GM18499 (cell line): ENCODE measurements around the gene AKAP6.
A peak's percentile ranks its signal among the peaks of the same experiment; 100 is the strongest.
"Not testable (repeated sequence)": the region's sequence is repeated elsewhere in the genome, so short reads cannot be mapped to it uniquely, and the experiment has no call there.

Experiments used
- ATAC-seq: cut with Tn5 transposase; IDR thresholded peaks from one replicate; pipeline ENCODE4 v1.9.1; 2021; ENCODE audit warnings: moderate number of reproducible peaks; ENCODE audit not compliant: insufficient read depth, unreplicated experiment

The AKAP6 gene

DNA sequence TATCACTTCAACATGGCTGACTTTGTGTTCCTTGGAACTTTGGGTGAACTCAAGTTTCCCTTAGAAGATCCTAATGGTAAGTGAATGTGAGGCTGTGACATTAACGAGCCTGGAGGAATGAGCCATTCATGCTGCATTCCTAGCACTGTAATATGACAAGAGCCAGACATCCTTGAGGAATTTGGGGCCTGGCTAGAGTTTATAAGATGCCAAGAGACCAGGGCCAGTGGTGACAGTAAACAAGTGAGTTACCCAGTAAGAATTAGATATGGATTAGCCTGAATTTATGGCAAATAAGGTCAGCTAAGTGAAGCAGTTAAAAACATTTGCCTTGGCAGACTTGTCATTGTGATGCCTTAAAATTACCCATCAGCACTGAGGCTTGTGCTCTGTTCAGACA, 232.4 kb downstream of the AKAP6 start:
- ATAC-seq: no peak

DNA sequence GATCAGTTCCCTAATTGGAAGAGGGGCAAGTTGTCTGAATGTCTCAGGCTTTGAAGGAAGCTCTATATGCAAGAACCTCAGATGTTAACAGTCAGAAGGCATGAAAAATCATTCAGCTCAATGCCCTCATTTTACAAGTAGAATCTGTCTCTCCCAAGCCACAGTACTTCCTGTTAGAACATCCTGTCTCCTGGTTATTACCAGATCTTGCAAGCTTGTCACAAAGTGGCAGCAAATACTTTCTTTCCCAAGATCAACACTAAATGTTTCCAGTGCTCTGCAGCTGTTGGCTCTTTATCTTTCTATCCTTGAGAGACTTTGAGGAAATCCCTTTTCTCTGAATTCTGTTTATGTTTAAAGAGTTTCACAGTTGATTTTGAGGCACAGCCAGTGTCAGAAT, 235.5 kb downstream of the AKAP6 start:
- ATAC-seq: no peak

DNA sequence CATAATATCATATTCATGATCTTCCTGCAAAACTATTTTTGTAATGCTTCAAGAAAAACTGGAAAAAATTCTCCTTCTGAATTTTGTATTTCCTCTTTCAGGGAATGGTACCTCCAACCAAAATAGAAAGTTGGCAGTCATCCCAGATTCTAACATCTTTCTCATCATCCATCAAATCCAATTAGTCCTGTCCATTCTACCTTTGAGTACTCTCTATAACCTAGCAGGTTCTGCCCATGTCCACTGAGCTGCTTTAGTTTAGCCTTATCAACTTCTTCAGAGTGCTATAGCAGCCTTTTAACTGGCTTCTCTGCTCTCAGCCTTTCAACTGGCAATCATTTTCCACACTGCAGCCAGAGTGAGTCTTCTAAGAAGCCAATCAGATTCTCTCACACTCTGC, 236.2 kb downstream of the AKAP6 start:
- ATAC-seq: no peak

DNA sequence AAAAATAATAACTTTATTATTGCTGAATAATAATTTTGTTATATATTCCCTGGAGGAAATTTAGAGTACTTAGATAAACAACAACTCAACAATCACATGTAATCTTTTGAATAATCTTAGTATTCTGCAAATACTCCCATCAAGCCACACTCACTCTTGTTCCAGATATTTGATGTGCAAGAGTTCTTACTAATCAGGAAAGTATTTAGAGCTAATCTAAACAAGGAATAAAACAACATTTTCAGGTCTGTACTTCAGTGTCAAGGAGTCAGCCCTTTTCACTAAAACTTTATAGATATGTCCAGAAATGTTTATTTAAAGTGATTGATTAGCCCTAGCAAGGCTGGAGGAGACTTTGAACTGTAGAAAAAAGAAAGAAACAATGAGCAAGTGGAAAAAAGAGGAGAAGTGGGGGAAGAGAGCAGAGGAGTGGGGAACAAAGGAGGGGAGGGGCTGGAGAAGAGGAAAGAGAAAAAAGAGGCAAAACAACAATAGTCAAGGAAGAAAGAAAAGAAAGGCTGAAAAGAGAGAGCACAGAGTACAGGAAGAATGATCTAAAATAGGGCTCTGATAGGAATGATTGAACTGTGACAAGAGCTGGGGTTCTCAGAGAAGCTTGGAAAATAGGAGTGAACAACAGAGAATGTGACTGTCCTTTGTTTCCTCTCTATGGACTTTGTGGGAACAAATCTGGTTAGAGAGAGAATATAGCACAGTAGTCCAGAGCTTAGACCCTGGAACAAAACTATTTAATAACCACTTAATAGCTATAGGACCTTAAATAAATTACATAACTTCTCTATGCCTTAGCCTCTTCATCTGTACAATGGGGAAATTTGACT, 238.7 kb downstream of the AKAP6 start:
- ATAC-seq: no peak

DNA sequence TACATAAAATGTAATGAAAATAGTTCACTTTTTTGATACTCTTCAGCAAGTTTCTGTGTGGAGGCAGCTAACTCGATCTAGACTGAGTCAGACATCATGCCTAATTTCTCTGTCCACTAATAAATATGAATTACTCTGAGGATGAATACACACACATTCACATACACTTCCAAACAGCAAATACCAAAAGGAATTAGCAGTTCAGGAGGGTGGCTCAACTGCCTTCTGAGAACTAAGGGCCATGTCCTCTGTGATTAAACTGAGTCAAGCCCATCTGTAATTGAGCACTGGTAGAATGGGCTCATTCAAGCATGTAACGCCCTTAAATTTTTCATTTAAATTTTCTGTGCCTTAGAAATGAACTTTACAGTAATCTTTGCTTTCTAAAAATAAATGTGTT, 242.5 kb downstream of the AKAP6 start:
- ATAC-seq: no peak

DNA sequence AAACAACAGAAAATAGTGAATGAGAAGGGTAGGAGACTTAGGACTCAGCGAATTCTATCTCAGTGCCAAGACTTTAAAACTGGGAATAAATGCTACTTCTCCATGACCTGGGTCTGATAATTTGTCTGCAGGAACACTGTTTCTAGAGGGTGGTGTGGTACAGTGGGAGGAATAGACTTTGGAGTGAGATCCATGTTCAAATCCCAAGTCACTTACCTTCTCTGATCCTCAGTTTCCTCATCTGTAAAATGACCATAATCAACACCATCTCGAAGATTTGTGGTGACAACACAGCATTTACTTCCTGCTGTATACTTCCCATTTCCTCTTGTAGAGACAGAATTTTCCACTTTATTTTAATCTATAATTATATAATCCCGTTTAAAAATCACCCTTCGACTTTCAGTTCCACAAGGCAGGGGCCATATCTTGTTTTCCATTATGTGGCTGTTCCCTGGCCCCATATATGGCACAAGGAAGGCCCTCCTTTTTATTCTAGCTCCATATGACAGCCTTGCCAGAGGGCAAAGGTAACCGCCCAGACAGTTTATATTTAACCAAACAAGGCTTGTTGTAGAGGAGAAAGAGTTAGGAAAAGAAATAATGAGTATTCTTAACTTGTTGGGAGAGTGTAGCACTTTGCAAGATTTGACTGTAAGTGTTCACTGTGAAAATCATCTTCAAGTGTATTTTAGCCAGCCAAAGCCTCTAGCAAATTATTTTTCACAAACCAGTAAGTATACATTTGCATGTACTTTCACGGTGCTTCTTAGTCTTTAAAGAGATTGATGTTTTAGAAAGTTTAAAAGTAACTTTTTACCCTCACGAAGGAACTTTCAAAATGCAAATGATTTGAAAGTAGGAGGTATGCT, 243.1 kb downstream of the AKAP6 start:
- no peak for ATAC-seq

DNA sequence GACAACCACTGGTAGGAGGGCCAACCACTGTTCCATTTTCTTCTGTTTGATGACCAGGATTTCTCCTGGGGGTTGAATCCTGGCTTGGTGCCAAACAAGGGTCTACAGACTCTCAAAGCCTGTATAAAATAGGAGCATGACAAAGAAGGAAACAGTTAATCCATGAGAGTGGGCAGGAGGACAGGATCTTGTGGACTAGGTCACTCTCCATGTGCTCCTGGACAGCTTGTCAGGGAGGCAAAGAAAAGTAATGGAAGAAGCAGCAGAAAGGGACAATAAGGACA, 243.7 kb downstream of the AKAP6 start:
- ATAC-seq: no peak

DNA sequence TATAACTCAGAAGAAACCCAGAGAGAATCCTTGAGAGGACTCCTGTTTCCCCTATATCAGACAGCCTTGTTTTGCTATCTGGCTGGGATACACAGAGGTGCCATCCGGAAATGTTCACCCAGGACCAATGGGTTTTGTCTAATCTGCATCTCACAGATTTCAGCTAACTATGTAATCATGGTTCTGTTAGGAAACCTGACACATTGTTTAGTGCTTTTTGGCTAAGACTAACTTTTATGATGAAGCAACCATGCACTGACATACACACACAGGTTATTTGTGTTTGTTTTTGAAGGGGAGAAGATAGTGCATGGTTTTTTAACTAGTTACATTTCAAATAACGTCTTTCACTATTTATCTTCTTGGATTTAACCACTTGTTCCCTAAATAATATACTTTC, 245.2 kb downstream of the AKAP6 start:
- no peak for ATAC-seq

DNA sequence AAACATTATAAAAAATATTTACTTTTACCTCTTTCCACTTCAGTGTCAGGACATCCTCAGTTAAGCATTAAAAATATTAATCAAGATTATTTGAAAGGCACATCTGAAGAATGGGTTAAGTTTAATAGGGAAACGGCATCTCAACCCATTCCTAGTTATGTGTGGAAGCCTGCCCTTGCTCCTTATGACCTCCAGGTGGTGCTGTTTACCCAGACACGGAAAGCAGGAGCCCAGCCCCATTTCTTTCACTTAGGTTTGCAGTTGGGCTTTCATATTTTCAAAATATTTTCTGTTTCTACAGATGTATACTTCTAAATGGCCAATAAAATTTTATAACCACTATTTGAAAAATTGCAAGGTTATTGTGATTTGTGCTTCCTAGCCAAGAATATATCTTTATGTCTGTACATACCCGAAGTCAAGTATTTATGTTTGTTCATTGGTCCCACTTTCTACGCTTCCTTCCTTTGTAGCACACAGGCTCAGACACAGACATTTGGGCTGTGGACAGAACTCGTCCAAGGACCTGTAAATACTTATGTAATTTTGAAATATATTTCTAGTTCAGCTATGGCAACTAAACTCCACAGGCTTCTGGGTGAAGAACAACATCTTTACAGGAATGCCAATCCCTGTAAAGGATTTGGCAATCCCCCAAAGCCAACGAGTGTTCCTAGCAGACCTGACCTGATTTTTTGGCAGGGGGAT, 247.1 kb downstream of the AKAP6 start:
- ATAC-seq: no peak

DNA sequence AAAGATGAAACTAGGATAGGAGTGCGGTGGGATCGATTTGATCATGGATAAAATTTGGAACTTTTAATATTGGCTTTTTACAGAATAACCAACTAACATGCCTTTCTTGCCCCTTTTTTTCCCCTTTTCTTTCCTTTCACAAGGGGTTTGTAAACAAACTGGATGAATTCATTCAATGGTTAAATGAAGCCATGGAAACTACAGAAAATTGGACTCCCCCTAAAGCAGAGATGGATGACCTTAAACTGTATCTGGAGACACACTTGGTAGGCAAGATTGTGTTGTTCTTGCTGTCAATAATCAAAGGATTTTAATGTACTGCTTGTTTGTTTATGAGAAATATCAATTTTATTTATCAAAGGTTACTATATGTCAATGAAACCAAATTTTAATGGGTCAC, 247.9 kb downstream of the AKAP6 start:
- no peak for ATAC-seq

DNA sequence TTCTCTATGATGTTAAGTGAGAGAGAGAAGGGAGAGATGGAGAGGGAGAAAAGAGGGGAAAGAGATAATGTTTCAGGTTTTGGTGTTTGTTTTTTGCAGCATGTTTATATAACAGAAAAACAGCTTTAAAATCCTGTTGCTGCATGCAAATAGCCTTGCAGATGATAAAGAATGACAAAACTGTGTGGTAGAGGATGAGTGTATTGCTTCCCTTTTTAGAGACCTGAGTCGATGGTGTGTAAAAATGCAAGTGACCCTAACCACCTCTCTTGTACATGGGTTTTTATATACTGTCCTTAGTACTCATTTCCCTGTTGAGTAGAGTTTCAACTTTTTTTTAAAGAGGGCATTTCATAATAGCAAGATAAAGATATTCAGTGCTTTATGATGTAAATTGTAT, 249.1 kb downstream of the AKAP6 start:
- ATAC-seq: peak; percentile 67

DNA sequence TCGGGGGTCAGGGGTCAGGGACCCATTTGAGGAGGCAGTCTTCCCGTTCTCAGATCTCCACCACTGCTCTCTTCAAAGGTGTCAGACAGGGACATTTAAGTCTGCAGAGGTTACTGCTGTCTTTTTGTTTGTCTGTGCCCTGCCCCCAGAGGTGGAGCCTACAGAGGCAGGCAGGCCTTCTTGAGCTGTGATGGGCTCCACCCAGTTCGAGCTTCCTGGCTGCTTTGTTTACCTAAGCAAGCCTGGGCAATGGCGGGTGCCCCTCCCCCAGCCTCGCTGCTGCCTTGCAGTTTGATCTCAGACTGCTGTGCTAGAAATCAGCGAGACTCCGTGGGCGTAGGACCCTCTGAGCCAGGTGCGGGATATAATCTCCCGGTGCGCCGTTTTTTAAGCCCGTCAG, 254.3 kb downstream of the AKAP6 start:
- ATAC-seq: not testable (repeated sequence)

DNA sequence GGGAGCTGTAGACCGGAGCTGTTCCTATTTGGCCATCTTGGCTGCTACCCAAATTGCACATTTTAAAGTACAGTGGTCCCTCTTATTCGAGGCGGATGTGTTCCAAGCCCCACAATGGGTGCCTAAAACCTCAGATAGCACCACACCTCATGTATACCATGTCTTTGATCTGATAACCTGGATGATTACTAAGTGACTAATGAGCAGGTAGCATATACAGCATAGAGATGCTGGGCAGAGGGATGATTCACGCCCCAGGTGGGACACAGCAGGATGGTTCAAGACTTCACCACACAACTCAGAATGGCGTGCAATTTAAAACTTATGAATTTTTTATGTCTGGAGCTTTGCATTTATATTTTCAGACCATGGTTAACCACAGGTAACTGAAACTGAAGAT, 255.0 kb downstream of the AKAP6 start:
- no peak for ATAC-seq

DNA sequence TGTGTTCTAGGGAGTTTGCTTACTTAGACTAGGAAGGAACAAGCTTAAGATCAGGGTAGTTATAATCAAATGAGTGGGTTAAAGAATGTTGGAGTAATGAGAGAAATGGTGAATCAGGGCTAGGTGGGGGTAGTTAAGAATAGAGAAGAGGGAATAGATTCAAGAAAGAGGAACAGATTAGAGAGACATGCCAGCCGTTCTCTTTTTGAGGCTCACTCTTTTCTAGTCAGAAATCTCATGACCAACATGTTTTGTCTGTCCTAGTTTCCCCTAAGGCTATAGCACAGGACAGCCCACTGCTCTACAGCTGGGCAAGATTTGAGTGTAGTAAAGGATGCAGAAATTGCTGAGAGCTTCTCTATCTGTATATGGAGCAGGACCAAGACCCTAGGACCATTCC, 258.4 kb downstream of the AKAP6 start:
- no peak for ATAC-seq

DNA sequence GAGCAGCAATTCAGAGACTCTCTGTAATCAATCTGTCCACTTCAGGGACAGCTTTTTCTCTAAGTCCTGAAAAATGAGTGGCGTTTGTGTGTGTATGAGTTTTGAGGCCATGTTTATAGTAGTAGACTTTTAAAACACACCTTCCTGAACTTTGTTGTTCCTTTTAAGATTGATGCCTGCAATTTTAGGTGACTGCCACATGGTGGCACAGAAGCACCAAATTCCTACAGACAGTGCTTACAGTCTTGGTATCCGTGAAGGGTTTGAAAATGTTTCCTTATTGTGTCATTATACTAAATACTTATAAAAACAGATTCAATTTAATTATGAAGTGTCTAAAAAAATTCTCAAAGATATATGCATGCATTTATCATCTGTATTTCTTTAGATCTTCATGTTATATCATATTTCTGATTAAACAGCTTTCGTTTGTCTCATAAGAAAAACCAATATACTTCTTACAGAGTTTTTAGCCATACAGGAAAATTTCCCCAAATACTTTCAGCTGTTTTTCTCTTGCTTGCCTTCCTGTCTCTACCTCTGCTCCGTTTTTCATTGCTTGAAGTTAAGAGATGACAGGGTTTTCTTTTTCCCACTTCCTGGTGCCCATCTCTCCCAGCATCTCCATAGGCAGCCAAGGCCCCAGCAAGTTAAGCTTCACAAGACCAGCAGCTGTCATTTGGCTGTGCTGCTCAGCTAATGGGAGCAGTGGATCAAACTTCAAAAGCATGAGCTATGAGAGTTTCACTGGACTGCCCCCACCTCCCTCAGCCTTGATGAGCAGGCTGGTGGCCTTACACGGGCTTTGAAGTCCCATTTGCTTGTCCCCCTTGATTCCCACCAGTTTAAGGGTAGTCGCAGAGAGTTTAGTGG, 259.6 kb downstream of the AKAP6 start:
- no peak for ATAC-seq

DNA sequence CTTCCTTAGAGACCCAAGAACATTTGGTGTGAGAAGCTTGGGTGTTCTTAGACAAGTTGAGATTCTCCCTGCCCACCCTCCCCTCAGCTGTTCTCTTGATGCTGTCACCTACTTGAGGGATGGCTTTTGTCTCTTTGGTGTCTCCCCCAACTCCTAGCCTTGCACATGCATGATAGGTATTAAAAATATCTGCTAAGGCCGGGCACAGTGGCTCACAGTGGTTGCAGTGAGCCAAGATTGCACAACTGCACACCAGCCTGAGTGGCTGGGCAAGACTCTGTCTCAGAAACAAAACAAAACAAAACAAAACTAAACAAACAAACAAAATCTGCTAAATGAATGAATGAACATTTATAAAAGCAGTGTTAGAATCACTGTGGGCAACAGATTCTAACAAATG, 261.1 kb downstream of the AKAP6 start:
- ATAC-seq: no peak

DNA sequence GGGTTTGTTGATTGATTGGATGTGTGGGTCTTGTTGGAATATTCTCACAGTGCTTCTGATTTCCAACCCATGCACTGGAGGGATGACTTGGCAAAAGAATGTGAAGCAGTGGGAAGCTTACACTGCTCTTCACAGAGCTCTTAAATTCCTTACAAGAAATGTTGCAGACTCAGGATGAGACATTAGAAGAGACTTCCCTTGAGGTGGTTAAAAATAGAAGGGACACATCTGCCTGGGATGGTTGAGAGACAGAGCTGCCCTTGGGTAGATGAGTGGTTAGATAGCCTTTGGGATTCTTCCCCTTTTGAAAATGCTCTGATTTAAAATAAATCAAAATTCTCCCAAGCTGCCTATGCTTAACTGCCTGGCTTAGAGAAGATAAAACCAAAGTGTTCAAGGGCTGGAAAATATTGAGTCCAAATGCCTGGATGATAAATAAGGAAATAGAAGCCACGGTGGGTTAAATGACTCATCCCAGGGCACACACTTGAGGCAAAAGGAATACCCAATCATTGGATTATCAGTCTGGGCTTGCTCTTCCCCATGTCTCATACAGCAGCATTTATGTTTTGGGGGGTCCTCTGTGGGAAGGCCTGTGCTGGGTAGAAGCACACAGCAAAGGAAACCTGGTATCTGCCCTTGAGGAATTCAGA, 264.3 kb downstream of the AKAP6 start:
- no peak for ATAC-seq

DNA sequence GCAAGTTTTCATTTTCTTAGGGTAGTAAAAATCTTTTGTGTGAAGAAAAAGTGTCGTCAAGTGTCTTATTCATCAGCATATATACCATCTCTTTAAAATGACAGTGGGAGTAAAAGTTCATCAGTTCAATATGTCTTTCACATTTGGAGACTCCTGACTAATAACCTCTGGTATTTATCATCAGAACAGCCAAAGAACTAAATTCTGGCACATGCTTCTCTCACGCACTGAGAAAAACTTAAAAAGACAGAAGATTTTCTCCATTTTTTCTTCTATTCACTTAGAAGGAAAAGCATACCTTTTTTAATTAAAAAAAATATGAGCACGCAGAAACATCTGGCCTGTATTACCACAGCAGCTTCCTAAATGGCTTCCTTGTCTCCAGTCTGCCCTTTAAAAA, 265.7 kb downstream of the AKAP6 start:
- no peak for ATAC-seq

DNA sequence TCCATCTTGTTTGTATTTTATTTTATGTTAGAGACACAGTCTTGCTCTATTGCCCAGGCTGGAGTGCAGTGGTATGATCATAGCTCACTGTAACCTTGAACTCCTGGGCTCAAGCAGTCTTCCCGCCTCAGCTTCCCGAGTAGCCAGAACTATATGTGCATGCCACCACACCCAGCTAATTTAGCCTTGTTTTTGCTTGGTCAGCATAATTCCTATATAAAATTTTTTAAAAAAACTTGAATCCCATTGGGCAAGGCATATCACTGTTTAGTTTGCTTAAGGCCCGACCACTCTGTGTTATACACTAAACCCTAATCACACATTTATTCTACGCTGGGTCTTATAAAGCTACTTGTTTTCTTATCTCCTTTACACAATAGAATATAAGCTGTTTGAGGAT, 266.4 kb downstream of the AKAP6 start:
- no peak for ATAC-seq

DNA sequence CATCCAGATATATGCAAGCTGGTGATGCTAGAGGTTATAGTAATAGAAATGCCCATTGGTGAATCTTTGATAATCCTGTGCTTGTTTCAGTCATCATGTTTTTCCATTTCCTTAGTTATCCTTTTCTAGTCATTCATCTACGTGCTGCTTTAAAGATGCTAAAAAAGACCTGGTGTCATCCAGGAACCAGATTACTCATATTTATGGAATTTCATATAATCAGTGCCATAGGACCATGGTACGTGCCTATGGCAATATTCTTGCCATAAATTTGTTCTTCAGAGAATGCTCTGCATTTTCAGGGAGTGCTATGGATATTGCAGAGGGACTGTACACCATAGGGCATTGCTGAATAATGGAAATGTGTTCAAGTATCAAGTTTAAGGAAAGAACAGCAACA, 267.3 kb downstream of the AKAP6 start:
- ATAC-seq: no peak
